H1 (cell line): ENCODE measurements around the gene RPL3. TPM values are rescaled to one million over a fixed set of nuclear protein-coding genes. Genes with fewer than 3 reads are reported as not detected.

Source experiments
- CTCF ChIA-PET: fragments of 300-600 bp; sonication (Branson Sonifier 250); formaldehyde crosslinking; loops from one replicate; lab custom pipeline; 2021; ENCODE audit not compliant: partially characterized antibody; lab: Charles Lee
- POLR2A ChIA-PET: fragments of 300-600 bp; sonication (Branson Sonifier 250); formaldehyde crosslinking; loops from one replicate; lab custom pipeline; 2021; ENCODE audit warnings: inconsistent platforms; ENCODE audit not compliant: partially characterized antibody; lab: Charles Lee
- DNase-seq, 2 experiments: peaks; one replicate each; pipeline versions ENCODE4 v3.0.0 to v3.0.0-alpha.2; 2010 to 2022; ENCODE audit warnings: low spot score in 2 of 2, low read depth in 1 of 2, mixed read lengths in 1 of 2
- FAIRE-seq: peaks from 2 replicates; lab custom pipeline; 2011; peaks lifted over from hg19 to GRCh38; lab: Jason Lieb, UNC
- H2AFZ ChIP-seq: 2 replicates; pipeline ENCODE4 v1.8.1; 2012; ENCODE audit warnings: low read length, inconsistent platforms
- H2AK5ac ChIP-seq: 2 replicates; pipeline ENCODE4 v1.6.1; 2013; ENCODE audit warnings: low read depth, low read length
- H2BK120ac ChIP-seq: replicated peaks from 2 replicates; pipeline ENCODE3; 2013; ENCODE audit warnings: low read depth, low read length, inconsistent platforms
- H2BK12ac ChIP-seq: 2 replicates; pipeline ENCODE4 v1.6.1; 2013; ENCODE audit warnings: low read depth, low read length
- H2BK15ac ChIP-seq: 2 replicates; pipeline ENCODE4 v1.6.1; 2013; ENCODE audit warnings: low read length
- H2BK20ac ChIP-seq: 2 replicates; pipeline ENCODE4 v1.6.1; 2013; ENCODE audit warnings: low read length
- H2BK5ac ChIP-seq: 2 replicates; pipeline ENCODE4 v1.6.1; 2013; ENCODE audit warnings: low read depth, low read length
- H3K14ac ChIP-seq: 2 replicates; pipeline ENCODE4 v1.6.1; 2013; ENCODE audit warnings: inconsistent platforms; ENCODE audit not compliant: insufficient read length
- H3K18ac ChIP-seq: 2 replicates; pipeline ENCODE4 v1.6.1; 2013; ENCODE audit warnings: low read length; ENCODE audit errors: extremely low read depth
- H3K23ac ChIP-seq: 2 replicates; pipeline ENCODE4 v1.6.1; 2013; ENCODE audit warnings: inconsistent platforms; ENCODE audit not compliant: insufficient read length
- H3K23me2 ChIP-seq: 2 replicates; pipeline ENCODE4 v1.6.1; 2013; ENCODE audit warnings: low read depth, low read length
- H3K27ac ChIP-seq: 2 replicates; pipeline ENCODE4 v1.6.1; 2011; ENCODE audit warnings: low read depth, low read length, inconsistent platforms
- H3K27me3 ChIP-seq, 4 experiments: replicated peaks in 1 of 4; 1 replicate in 1 of 4; 2 replicates in 3 of 4; pipeline versions ENCODE4 v1.6.1 to v1.8.1; 2011 to 2013; ENCODE audit warnings: low read length in 3 of 4, mild to moderate bottlenecking in 3 of 4, inconsistent platforms in 2 of 4, mixed read lengths in 2 of 4, moderate library complexity in 1 of 4; ENCODE audit not compliant: control insufficient read depth in 3 of 4, insufficient read depth in 3 of 4; ENCODE audit errors: extremely low read depth in 1 of 4
- H3K36me3 ChIP-seq, 4 experiments: 2 replicates each; pipeline versions ENCODE4 v1.6.1 to v1.8.1; 2011 to 2013; ENCODE audit warnings: mild to moderate bottlenecking in 4 of 4, low read length in 3 of 4, moderate library complexity in 2 of 4, control low read depth in 1 of 4, inconsistent platforms in 1 of 4; ENCODE audit not compliant: insufficient read depth in 4 of 4, control insufficient read depth in 2 of 4
- H3K4ac ChIP-seq: replicated peaks from 2 replicates; pipeline ENCODE3; 2013; ENCODE audit warnings: low read length, low read depth, mixed read lengths, inconsistent platforms; ENCODE audit not compliant: insufficient read length
- H3K4me1 ChIP-seq, 4 experiments: replicated peaks in 1 of 4; 1 replicate in 1 of 4; 2 replicates in 3 of 4; pipeline versions ENCODE4 v1.6.1 to v1.8.1; 2011 to 2013; ENCODE audit warnings: low read length in 3 of 4, inconsistent platforms in 2 of 4, mixed read lengths in 1 of 4; ENCODE audit not compliant: insufficient read depth in 4 of 4, control insufficient read depth in 3 of 4
- H3K4me2 ChIP-seq, 2 experiments: 2 replicates each; pipeline versions ENCODE4 v1.6.1 to v1.8.1; 2011 to 2013; ENCODE audit warnings: low read depth in 2 of 2, low read length in 2 of 2, control low read depth in 1 of 2, inconsistent platforms in 1 of 2, mild to moderate bottlenecking in 1 of 2; ENCODE audit not compliant: insufficient read depth in 1 of 2
- H3K4me3 ChIP-seq, 4 experiments: fragments of 200-600, 300-600 bp in 1 of 4; sonication (generic), shearing (Covaris generic), sonication (Bioruptor Twin) in 1 of 4; 2 replicates each; pipeline versions ENCODE4 v1.5.1 to v1.8.1; 2011 to 2016; ENCODE audit warnings: low read length in 4 of 4, low read depth in 3 of 4, control low read depth in 2 of 4, inconsistent platforms in 2 of 4, mild to moderate bottlenecking in 2 of 4, mixed read lengths in 1 of 4, moderate library complexity in 1 of 4; ENCODE audit not compliant: insufficient read depth in 2 of 4; ENCODE audit errors: extremely low read depth in 1 of 4
- H3K56ac ChIP-seq: replicated peaks from 2 replicates; pipeline ENCODE3; 2013; ENCODE audit warnings: low read depth, mild to moderate bottlenecking, mixed read lengths, low read length, inconsistent platforms; ENCODE audit not compliant: insufficient read length
- H3K79me1 ChIP-seq: 2 replicates; pipeline ENCODE4 v1.6.1; 2013; ENCODE audit warnings: low read depth, low read length, control low read depth
- H3K79me2 ChIP-seq, 2 experiments: 2 replicates each; pipeline versions ENCODE4 v1.6.1 to v1.8.1; 2012 to 2013; ENCODE audit warnings: low read length in 2 of 2, mild to moderate bottlenecking in 2 of 2, inconsistent platforms in 1 of 2; ENCODE audit not compliant: insufficient read depth in 2 of 2, control insufficient read depth in 1 of 2
- H3K9ac ChIP-seq, 4 experiments: replicated peaks in 1 of 4; 1 replicate in 1 of 4; 2 replicates in 3 of 4; pipeline versions ENCODE4 v1.6.1 to v1.8.1; 2011 to 2013; ENCODE audit warnings: low read depth in 3 of 4, low read length in 3 of 4, control low read depth in 2 of 4, mild to moderate bottlenecking in 2 of 4, moderate library complexity in 2 of 4, inconsistent platforms in 1 of 4; ENCODE audit errors: extremely low read depth in 1 of 4
- H3K9me3 ChIP-seq, 2 experiments: 2 replicates each; pipeline versions ENCODE4 v1.6.1 to v1.8.1; 2012 to 2013; ENCODE audit warnings: mild to moderate bottlenecking in 2 of 2, moderate library complexity in 2 of 2, control low read depth in 1 of 2, inconsistent platforms in 1 of 2, low read depth in 1 of 2, low read length in 1 of 2, mixed read lengths in 1 of 2; ENCODE audit not compliant: insufficient read depth in 2 of 2
- H4K20me1 ChIP-seq, 2 experiments: replicated peaks in 1 of 2; 2 replicates each; pipeline versions ENCODE3 to v1.8.1; 2011 to 2013; ENCODE audit warnings: inconsistent platforms in 2 of 2, low read length in 2 of 2, mild to moderate bottlenecking in 1 of 2; ENCODE audit not compliant: insufficient read depth in 2 of 2, control insufficient read depth in 1 of 2
- H4K5ac ChIP-seq: 2 replicates; pipeline ENCODE4 v1.6.1; 2013; ENCODE audit warnings: low read length, low read depth, mixed read lengths, inconsistent platforms; ENCODE audit not compliant: insufficient read length
- H4K8ac ChIP-seq: 2 replicates; pipeline ENCODE4 v1.8.0; 2013; ENCODE audit warnings: mild to moderate bottlenecking, moderate library complexity, low read length, inconsistent platforms; ENCODE audit not compliant: insufficient read depth; ENCODE audit errors: extremely low read depth
- H4K91ac ChIP-seq: replicated peaks from 2 replicates; pipeline ENCODE3; 2013; ENCODE audit warnings: low read length, mixed read lengths, inconsistent platforms; ENCODE audit not compliant: insufficient read length
- NRF1 ChIP-seq: IDR thresholded peaks from 2 replicates; pipeline ENCODE4 v1.6.1; 2011; ENCODE audit warnings: mild to moderate bottlenecking, low read depth, low read length, improper control_type of control experiment
- YY1 ChIP-seq: IDR thresholded peaks from 2 replicates; pipeline ENCODE4 v1.6.1; 2011; ENCODE audit warnings: low read depth, mild to moderate bottlenecking, low read length
- WGBS, 2 experiments: shearing (Covaris generic) in 1 of 2; methylation state at CpG; one replicate each; pipeline versions ENCODE4 v1.1.6 to v1.1.7; 2013 to 2015; ENCODE audit warnings: low lambda C conversion rate in 2 of 2, mixed read lengths in 2 of 2, inconsistent platforms in 1 of 2, low coverage in 1 of 2, missing lambda C conversion rate in 1 of 2; ENCODE audit not compliant: insufficient replicate concordance in 2 of 2, insufficient coverage in 1 of 2, insufficient read length in 1 of 2; ENCODE audit errors: extremely low coverage in 1 of 2, missing lambda C conversion rate in 1 of 2; 5-methylcytosine and 5-hydroxymethylcytosine counted together
- polyA plus RNA-seq, 7 experiments: library from polyadenylated mRNA; depleted of rRNA in 3 of 7; stranded (reverse) in 5 of 7; unstranded in 2 of 7; fragments of >200 nt in 5 of 7; fragments of 200-250 nt in 2 of 7; gene quantifications; 1 replicate in 5 of 7; 2 replicates in 1 of 7; 4 replicates in 1 of 7; pipeline versions ENCODE4 v1.2.1 to v1.2.3, GENCODE V29; 2011 to 2013; ENCODE audit warnings: missing spikeins in 2 of 7, mixed read lengths in 2 of 7
- total RNA-seq: library from RNA; stranded (reverse); fragmentation: NEBNext Ultra II Directional; extraction: Animal tissue kit (Norgen Biotek cat#: 25700); gene quantifications from 2 replicates; pipeline ENCODE4 v1.2.1, GENCODE V29; 2021

RPL3 gene
- total and polyA plus RNA-seq, 2 of the 8 experiments (the other 6 are each of a cell fraction or from before 2014, with no cell fraction given): 2,865 to 5,466 TPM

DNA sequence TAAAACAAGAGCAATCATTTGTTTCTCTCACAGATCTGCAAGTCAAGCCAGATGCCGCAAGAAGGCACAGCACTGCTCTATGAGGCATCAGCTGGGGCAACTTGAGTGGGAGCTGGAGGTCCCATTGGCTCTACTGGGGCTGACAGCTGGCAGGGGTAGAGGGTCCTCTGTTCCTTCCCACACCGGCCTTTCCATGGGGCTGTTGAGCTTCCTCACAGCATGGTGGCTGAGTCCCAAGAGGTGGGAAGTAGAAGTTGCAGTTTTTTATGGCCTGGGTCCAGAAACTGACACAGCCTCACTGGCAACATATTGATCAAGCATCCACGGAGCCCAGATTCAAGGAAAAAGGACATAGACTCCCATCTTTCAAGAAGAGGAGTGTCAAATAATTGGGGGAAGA, 34.4 kb downstream of the RPL3 start:
- WGBS, 2 experiments: 83% methylated on average over 3 of the region's 3 CpGs; no CpG with 5 or more reads in 1 of the 2 experiments
- Histone ChIP-seq H3K23me2 (no peaks in the 10 kb centered on the region), H4K5ac (no peak overlapping the region), H3K9me3 (no peaks in the 10 kb centered on the region), H3K27ac (no peak overlapping the region), H2AK5ac (no peak overlapping the region), H3K23ac (no peak overlapping the region), H3K14ac (no peak overlapping the region), H4K20me1 (no peaks in the 10 kb centered on the region), H3K36me3 (no peaks in the 10 kb centered on the region), H2BK15ac (no peak overlapping the region), H3K4me3 (no peak overlapping the region), H2AFZ (no peak overlapping the region), H3K79me2 (no peaks in the 10 kb centered on the region), H2BK120ac (no peak overlapping the region), H3K4ac (no peak overlapping the region), H2BK5ac (no peak overlapping the region; the same call in 1 of the 2 replicates), H3K4me2 (no peak overlapping the region), H3K27me3 (no peaks in the 10 kb centered on the region), H2BK12ac (no peak overlapping the region), H3K79me1 (no peaks in the 10 kb centered on the region), H4K91ac (no peak overlapping the region), H2BK20ac (no peak overlapping the region), H4K8ac (no peak overlapping the region), H3K18ac (no peak overlapping the region), H3K56ac (no peak overlapping the region), H3K9ac (no peak overlapping the region), H3K4me1 (peaks cover 0 to 6% (median under 1%) of the 10 kb centered on the region in 4 experiments; a peak in 5 of 7 replicates)
- TF ChIP-seq NRF1 (no peak), YY1 (0 out of 2 replicates have a peak, but pooled peaks have one; percentile 34)
- DNase-seq (no peak), FAIRE-seq (no peak)
- POLR2A ChIA-PET: interaction anchor here (1.3 to 37.3 kb wide), 2 partner anchors 15 to 32 kb away, joined by 3 to 692 read pairs; partner anchors contain the start of gene RPL3
- CTCF ChIA-PET: interaction anchor here (1.4 to 1.7 kb wide), 3 partner anchors 22 to 153 kb away, joined by 4 to 5 read pairs (median 5); no protein-coding TSS in a partner anchor
